ENCODE measurements around the gene FXYD7. TPM values are rescaled to one million over a fixed set of nuclear protein-coding genes. Genes with fewer than 3 reads are reported as not detected.

FXYD7 gene, protein sequence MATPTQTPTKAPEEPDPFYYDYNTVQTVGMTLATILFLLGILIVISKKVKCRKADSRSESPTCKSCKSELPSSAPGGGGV
- total RNA-seq (1 to 10 TPM in 1 of 2 experiments, under 1 TPM in 1; 0.60 to 1.0 TPM), polyA plus RNA-seq (12.9 TPM)

DNA sequence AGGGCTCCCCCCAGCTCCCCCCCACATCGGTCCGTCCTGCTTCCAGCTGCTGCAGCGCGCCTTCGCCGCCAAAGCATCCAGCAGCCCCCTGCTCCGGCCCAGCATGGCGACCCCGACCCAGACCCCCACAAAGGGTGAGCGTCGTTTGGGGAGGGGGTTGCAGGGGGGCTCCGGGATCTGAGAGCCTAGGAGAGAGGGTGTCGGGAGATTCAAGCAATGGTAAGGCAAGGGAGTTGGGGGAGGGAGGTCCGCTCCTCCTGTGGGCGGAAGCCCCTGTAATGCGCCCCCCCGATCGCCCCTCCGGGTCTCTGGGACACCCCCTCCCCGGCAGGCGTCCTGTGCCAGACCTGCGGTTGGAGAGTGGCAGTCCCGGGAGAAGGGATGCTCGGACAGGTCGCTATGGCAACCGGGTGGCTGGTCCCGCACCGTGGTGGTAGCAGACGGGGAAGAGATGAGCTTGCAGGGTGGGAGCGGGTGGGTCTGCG lies at the start of gene FXYD7:
Gene FXYD7 (plus strand): TSS at position 25 of the 485 bp plus-strand sequence. CDS start 79 bp downstream, at position 104.
- H3K9me3 Mint-ChIP-seq = no peaks in the 10 kb centered on the region
- Histone ChIP-seq H3K36me3 (ENCODE audit: insufficient read depth, low read length) (no peaks in the 10 kb centered on the region), H3K27ac (ENCODE audit: low read depth, low read length) (no peak within 1 kb of the TSS), H3K4me3 (ENCODE audit: low read length) (peak within 1 kb of the TSS; percentile 68), H3K27me3 (ENCODE audit: insufficient read depth, low read length, poor library complexity, severe bottlenecking) (no peaks in the 10 kb centered on the region), H3K9me3 (ENCODE audit: low read length) (no peaks in the 10 kb centered on the region), H3K4me1 (ENCODE audit: insufficient read depth, low read length) (peaks cover 40% of the 10 kb centered on the region)
- POLR2A ChIA-PET = interaction anchor here (0.6 to 3.2 kb wide), 6 partner anchors 10 to 784 kb away, joined by 3 to 34 read pairs (median 3); partner anchors contain the start of gene FXYD5
- CTCF ChIA-PET = interaction anchor here (1.3 to 1.9 kb wide), 3 partner anchors 71 to 98 kb away, joined by 3 to 7 read pairs (median 6); no protein-coding TSS in a partner anchor
- H3K4me3 Mint-ChIP-seq = peak within 1 kb of the TSS; percentile 72 to 90 (median 83)
- peak in 3 of 5 donors; percentile 14 to 66 (median 44) for DNase-seq
- H3K4me1 Mint-ChIP-seq = peaks cover 33 to 52% (median 40%) of the 10 kb centered on the region in 3 donors
- H3K36me3 Mint-ChIP-seq = no peaks in the 10 kb centered on the region
- peaks cover 3 to 10% of the 10 kb centered on the region in 2 donors for H3K27me3 Mint-ChIP-seq
- peak within 1 kb of the TSS; percentile 2 to 98 (median 85) for H3K27ac Mint-ChIP-seq

DNA sequence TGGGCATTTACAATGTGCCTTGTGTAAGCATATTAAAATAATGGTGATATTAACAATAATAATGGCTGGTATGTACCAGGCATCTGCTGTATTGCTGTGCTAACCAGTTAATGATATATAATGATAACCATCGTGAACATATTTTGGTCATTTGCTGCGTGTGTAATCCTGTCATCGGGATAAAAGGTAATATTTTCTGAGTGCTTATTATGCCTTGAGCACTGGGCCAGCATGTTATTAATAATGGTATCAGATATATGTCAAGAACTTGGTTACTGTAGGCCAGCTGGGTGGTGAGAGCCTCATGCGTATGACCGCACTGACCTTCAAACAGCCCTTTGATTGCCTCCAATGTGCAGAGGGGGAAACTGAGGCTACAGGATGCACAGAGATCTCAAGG lies 49.6 kb upstream of the FXYD7 start:
- peaks cover 7 to 12% of the 10 kb centered on the region in 2 donors for H3K27me3 Mint-ChIP-seq
- Histone ChIP-seq H3K27ac (ENCODE audit: low read depth, low read length) (no peak overlapping the region), H3K4me1 (ENCODE audit: insufficient read depth, low read length) (peaks cover 7% of the 10 kb centered on the region), H3K9me3 (ENCODE audit: low read length) (no peaks in the 10 kb centered on the region), H3K27me3 (ENCODE audit: insufficient read depth, low read length, poor library complexity, severe bottlenecking) (no peaks in the 10 kb centered on the region), H3K36me3 (ENCODE audit: insufficient read depth, low read length) (no peaks in the 10 kb centered on the region), H3K4me3 (ENCODE audit: low read length) (no peak overlapping the region)
- CTCF ChIA-PET = no interaction called here
- no peak overlapping the region for H3K4me3 Mint-ChIP-seq
- H3K27ac Mint-ChIP-seq = no peak overlapping the region
- H3K9me3 Mint-ChIP-seq = no peaks in the 10 kb centered on the region
- DNase-seq = no peak
- H3K4me1 Mint-ChIP-seq = peaks cover 4 to 6% (median 6%) of the 10 kb centered on the region in 3 donors
- POLR2A ChIA-PET = no interaction called here
- no peaks in the 10 kb centered on the region for H3K36me3 Mint-ChIP-seq

DNA sequence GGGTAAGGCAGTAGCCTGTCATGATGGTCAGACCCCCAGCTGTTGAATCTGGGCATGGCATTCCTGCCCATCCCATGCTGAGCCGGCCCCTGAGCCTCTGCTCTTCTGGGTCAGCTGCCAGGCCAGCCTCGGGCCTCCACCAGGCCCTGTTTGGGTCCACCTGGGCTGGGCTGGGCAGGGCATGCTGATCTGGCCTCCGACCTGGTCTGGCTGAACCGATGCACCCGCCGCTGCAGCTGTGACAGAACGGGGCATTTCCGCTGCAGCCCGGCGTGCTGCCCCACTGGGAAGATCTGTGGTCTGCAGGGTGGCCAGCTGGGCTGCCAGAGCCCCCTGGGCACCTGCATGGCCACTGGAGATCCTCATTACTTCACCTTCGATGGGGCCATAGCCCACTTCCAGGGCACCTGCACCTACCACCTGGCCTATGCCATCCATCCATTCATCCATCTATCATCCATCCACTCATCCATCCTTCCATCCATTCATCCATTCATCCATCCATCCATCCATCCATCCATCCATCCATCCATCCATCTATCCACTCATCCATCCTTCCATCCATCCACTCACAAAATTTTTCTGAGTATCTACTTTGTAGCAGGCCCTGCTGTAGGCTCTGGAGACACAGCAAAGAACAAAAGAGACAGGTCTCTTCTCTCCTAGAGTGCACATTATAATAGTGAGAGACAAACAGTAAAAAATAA lies 49.0 kb upstream of the FXYD7 start:
- POLR2A ChIA-PET = no interaction called here
- Histone ChIP-seq H3K4me3 (ENCODE audit: low read length) (no peak overlapping the region), H3K9me3 (ENCODE audit: low read length) (no peaks in the 10 kb centered on the region), H3K27me3 (ENCODE audit: insufficient read depth, low read length, poor library complexity, severe bottlenecking) (no peaks in the 10 kb centered on the region), H3K4me1 (ENCODE audit: insufficient read depth, low read length) (peaks cover 7% of the 10 kb centered on the region), H3K36me3 (ENCODE audit: insufficient read depth, low read length) (no peaks in the 10 kb centered on the region), H3K27ac (ENCODE audit: low read depth, low read length) (no peak overlapping the region)
- Mint-ChIP-seq H3K36me3 (no peaks in the 10 kb centered on the region), H3K27me3 (peaks cover 7 to 12% of the 10 kb centered on the region in 2 donors), H3K27ac (peak overlapping the region in 3 of 8 donors; percentile 10 to 66 (median 27)), H3K4me3 (no peak overlapping the region), H3K9me3 (no peaks in the 10 kb centered on the region), H3K4me1 (peaks cover 4 to 6% (median 6%) of the 10 kb centered on the region in 3 donors)
- no peak for DNase-seq
- CTCF ChIA-PET = no interaction called here

DNA sequence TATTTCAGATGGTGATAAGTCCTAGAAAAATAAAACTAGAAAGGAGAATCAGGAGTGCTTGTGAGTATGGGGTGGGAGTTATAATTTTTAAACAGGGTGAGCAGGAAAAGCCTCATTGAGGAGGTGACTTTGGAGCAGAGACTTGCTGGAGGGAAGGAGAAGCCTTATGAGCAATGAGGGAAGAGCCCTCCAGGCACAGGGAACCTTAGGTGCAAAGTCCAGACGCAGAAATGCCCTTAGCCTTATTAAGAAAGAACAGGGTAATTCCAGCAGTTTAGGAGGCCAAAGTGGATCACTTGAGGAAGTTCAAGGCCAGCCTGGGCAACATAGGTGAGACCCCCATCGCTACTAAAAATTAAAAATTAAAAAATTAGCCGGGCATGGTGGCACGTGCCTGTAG lies 48.4 kb upstream of the FXYD7 start:
- POLR2A ChIA-PET = no interaction called here
- Mint-ChIP-seq H3K27me3 (peaks cover 2 to 9% of the 10 kb centered on the region in 2 donors), H3K4me1 (peaks cover 4 to 6% (median 6%) of the 10 kb centered on the region in 3 donors), H3K36me3 (no peaks in the 10 kb centered on the region), H3K9me3 (no peaks in the 10 kb centered on the region), H3K27ac (peak overlapping the region in 1 of 8 donors; percentile 66), H3K4me3 (no peak overlapping the region)
- CTCF ChIA-PET = no interaction called here
- Histone ChIP-seq H3K4me3 (ENCODE audit: low read length) (no peak overlapping the region), H3K9me3 (ENCODE audit: low read length) (no peaks in the 10 kb centered on the region), H3K27ac (ENCODE audit: low read depth, low read length) (no peak overlapping the region), H3K36me3 (ENCODE audit: insufficient read depth, low read length) (no peaks in the 10 kb centered on the region), H3K4me1 (ENCODE audit: insufficient read depth, low read length) (peaks cover 7% of the 10 kb centered on the region), H3K27me3 (ENCODE audit: insufficient read depth, low read length, poor library complexity, severe bottlenecking) (no peaks in the 10 kb centered on the region)
- DNase-seq = no peak

DNA sequence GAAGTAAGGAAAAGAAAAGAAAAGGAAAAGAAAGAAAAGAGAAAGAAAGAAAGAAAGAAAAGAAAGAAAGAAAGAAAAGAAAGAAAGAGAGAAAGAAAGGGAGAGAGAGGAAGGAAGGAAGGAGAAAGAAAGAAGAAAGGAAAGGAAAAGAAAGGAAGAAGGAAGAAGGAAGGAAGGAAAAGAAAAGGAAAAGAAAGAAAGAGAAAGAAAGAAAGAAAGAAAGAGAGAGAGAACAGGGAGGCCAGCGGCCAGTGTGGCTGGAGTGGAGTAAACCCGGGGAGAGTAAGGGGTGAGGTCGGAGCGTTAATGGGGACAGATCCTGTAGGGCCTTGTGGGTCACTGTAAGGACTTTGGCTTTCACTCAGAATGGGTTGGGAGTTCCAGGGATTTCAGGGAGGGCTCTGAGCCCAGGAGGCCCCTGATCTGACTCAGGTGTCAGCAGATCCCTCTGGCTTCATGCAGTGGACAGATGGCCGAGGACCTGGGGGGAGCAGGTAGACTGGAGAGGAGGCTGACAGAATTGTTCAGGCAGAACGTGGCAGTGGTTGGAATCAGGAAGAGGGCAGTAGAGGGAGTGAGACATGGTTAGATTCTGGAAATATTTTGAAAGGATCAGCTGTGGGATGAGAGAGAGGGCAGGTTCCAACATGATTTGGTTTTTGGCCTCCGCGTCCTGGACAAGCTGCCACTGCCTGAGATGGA lies 47.2 kb upstream of the FXYD7 start:
- H3K4me3 ChIP-seq (ENCODE audit: low read length) = no peak overlapping the region

DNA sequence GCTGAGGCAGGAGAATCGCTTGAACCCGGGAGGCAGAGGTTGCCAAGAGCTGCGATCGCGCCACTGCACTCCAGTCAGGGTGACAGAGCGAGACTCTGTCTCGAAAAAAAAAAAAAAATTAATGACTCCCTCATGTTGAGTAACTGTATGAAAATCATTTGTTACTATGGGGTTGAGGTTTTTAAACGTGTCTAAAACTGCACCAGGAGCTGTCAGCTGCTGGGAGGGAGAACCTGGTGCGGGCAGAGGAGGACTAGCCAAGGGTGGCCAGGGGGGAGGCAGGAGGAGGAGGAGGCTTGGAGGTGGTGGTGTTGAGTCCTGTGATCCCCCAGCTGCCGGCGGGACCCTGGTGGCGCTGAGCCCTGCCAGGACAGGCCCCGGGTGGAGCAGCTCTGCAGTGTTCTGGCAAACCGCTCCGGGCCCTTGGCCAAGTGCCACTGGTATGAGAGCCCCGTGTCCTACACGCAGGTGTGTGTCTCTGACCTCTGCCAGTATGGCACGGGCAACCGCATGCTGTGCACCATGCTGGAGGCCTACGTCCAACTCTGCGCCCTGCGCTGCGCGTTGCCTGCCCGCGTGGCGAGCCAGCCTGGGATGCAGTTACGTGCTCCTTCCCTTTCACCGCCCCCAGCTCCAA lies 44.5 kb upstream of the FXYD7 start:
- H3K9me3 ChIP-seq (ENCODE audit: low read length) = no peaks in the 10 kb centered on the region
- Mint-ChIP-seq H3K4me3 (no peak overlapping the region), H3K27me3 (no peaks in the 10 kb centered on the region), H3K9me3 (no peaks in the 10 kb centered on the region), H3K27ac (no peak overlapping the region), H3K4me1 (no peaks in the 10 kb centered on the region), H3K36me3 (no peaks in the 10 kb centered on the region)
- H3K36me3 ChIP-seq (ENCODE audit: insufficient read depth, low read length) = no peaks in the 10 kb centered on the region
- no peaks in the 10 kb centered on the region for H3K4me1 ChIP-seq (ENCODE audit: insufficient read depth, low read length)
- H3K27me3 ChIP-seq (ENCODE audit: insufficient read depth, low read length, poor library complexity, severe bottlenecking) = no peaks in the 10 kb centered on the region
- ChIA-PET POLR2A (interaction anchor here (0.5 kb wide), 1 partner anchor 1929 kb away, joined by 11 read pairs; no protein-coding TSS in a partner anchor), CTCF (no interaction called here)
- H3K4me3 ChIP-seq (ENCODE audit: low read length) = no peak overlapping the region
- DNase-seq = no peak
- H3K27ac ChIP-seq (ENCODE audit: low read depth, low read length) = no peak overlapping the region

More for the DNA sequence above, 47.2 kb upstream of the FXYD7 start:
- no peaks in the 10 kb centered on the region for H3K9me3 ChIP-seq (ENCODE audit: low read length)
- H3K4me1 Mint-ChIP-seq = no peaks in the 10 kb centered on the region
- DNase-seq = no peak
- no peaks in the 10 kb centered on the region for H3K36me3 ChIP-seq (ENCODE audit: insufficient read depth, low read length)
- H3K4me3 Mint-ChIP-seq = no peak overlapping the region
- peaks cover 0 to 4% of the 10 kb centered on the region in 2 donors for H3K27me3 Mint-ChIP-seq
- H3K27ac ChIP-seq (ENCODE audit: low read depth, low read length) = no peak overlapping the region
- no peaks in the 10 kb centered on the region for H3K36me3 Mint-ChIP-seq
- H3K27ac Mint-ChIP-seq = peak overlapping the region in 2 of 8 donors; percentile 40 to 95
- no peaks in the 10 kb centered on the region for H3K27me3 ChIP-seq (ENCODE audit: insufficient read depth, low read length, poor library complexity, severe bottlenecking)
- no peaks in the 10 kb centered on the region for H3K9me3 Mint-ChIP-seq
- ChIA-PET POLR2A (no interaction called here), CTCF (no interaction called here)
- peaks cover under 1% of the 10 kb centered on the region for H3K4me1 ChIP-seq (ENCODE audit: insufficient read depth, low read length)

DNA sequence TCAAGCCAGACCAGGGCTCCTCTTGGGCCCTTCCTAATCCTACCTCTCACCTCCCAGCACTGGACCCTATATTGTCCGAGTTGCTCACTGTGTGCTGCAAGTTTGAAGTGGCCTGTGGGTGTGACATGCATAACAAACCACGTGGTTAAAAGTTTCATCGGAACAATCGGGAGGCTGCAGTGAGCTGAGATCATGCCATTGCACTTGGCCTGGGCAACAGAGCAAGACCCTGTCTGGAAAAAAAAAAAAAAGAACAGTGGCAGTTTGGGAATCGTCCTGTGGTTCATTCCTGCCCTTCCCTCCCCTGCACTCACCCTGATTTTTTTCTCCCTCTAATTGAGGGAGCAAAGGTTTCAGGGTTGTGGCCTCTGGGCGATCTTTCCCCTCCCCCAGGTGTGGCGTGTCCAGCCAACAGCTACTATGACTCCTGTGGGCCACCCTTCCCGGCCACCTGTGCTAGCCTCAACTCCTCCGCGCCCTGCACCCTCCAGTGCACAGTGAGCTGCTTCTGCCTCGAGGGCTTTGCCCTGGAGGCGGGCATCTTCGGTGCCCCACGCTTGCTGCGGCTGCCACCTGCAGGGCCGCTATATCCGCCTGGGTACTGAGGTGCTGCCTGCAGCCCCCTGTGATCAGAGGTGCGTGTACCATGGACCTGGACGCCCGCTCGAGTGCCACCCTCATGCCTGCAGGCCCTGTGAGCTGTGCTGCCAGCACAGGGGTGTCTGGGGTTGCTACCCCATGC lies 43.7 kb upstream of the FXYD7 start:
- Histone ChIP-seq H3K27ac (ENCODE audit: low read depth, low read length) (no peak overlapping the region), H3K4me3 (ENCODE audit: low read length) (no peak overlapping the region), H3K4me1 (ENCODE audit: insufficient read depth, low read length) (no peaks in the 10 kb centered on the region), H3K36me3 (ENCODE audit: insufficient read depth, low read length) (no peaks in the 10 kb centered on the region), H3K27me3 (ENCODE audit: insufficient read depth, low read length, poor library complexity, severe bottlenecking) (no peaks in the 10 kb centered on the region), H3K9me3 (ENCODE audit: low read length) (no peaks in the 10 kb centered on the region)
- ChIA-PET POLR2A (no interaction called here), CTCF (interaction anchor here (1.9 kb wide), 1 partner anchor 9 kb away, joined by 5 read pairs; no protein-coding TSS in a partner anchor)
- no peaks in the 10 kb centered on the region for H3K36me3 Mint-ChIP-seq
- no peaks in the 10 kb centered on the region for H3K4me1 Mint-ChIP-seq
- no peaks in the 10 kb centered on the region for H3K9me3 Mint-ChIP-seq
- no peak for DNase-seq
- no peak overlapping the region for H3K27ac Mint-ChIP-seq
- H3K4me3 Mint-ChIP-seq = no peak overlapping the region
- H3K27me3 Mint-ChIP-seq = no peaks in the 10 kb centered on the region
